GM23248 (cell line): ENCODE data around the gene CCBE1.

Source experiments
- EZH2 ChIP-seq: fragments of 200-600 bp; sonication (generic); IDR thresholded peaks from 2 replicates; pipeline ENCODE4 v1.6.1; 2018; ENCODE audit warnings: antibody characterized with exemption, mild to moderate bottlenecking; ENCODE audit not compliant: insufficient read depth, poor library complexity, severe bottlenecking
- EZH2phosphoT487 ChIP-seq: fragments of 200-600 bp; sonication (generic); IDR thresholded peaks from 2 replicates; pipeline ENCODE4 v1.6.1; 2018; ENCODE audit warnings: antibody characterized with exemption, moderate library complexity, mild to moderate bottlenecking, low read depth; ENCODE audit not compliant: insufficient read depth

DNA sequence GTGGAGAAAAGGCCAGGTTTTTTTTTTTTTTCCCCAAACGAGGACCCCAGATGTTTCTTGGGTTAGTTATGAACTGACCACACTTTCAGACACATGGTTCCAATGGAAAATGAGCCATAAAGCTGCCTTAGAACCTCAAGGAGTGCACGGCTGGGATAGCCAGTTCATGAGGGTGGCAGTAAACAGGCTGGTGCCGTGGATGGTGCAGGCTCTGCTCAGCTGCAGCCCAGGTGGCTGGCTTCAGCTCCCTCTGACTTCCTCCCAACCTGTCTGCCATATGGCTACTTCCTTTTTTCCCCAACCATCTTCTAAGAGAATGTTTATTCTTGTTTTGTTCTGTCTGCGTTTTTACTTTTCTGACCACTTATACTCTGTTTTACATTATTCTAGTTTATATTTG, 228.4 kb downstream of the CCBE1 start:
- no peak for TF ChIP-seq EZH2phosphoT487
- TF ChIP-seq EZH2 = no peak
